ENCODE results near the gene PRRG4. TPM values are rescaled to one million over a fixed set of nuclear protein-coding genes. Genes with fewer than 3 reads are reported as not detected.
"Not testable (repeated sequence)": the region's sequence is repeated elsewhere in the genome, so short reads cannot be mapped to it uniquely, and the experiment has no call there.

PRRG4 gene
- total RNA-seq, 1 donor from 2014 or later: under 0.01 TPM

DNA sequence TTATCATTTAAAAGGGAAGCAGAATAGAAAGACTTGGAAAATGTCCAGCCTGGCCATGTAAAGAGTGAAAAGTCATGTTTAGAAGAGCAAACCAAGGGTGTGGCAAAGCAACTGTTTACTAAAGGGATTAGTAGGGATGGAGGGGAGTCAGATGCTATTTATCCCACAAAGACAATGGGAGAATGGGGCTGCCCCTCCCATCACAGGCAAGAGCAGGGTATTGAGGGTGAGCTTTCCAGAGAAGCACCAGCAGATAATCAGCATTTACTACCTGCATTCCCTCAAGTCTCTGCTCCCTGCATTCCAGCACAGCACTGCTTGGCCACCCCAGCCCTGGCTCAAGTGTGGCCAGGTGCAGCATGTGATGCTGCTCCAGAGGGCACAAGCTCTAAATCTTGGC is 44.4 kb downstream of the PRRG4 start:
- no peak overlapping the region for H3K27ac ChIP-seq (ENCODE audit: low read depth, low read length)
- no peaks in the 10 kb centered on the region for H3K4me1 ChIP-seq (ENCODE audit: control insufficient read depth in 3 of 3, insufficient read depth in 3 of 3, low read length in 3 of 3)
- no peaks in the 10 kb centered on the region for H3K9me3 ChIP-seq (ENCODE audit: control insufficient read depth in 3 of 3, low read length in 3 of 3)
- H3K36me3 ChIP-seq (ENCODE audit: control insufficient read depth in 3 of 3, insufficient read depth in 3 of 3, low read length in 3 of 3): no peaks in the 10 kb centered on the region
- no peaks in the 10 kb centered on the region for H3K27me3 ChIP-seq (ENCODE audit: control insufficient read depth in 3 of 3, insufficient read depth in 3 of 3, low read length in 3 of 3)
- no peak overlapping the region for H3K9ac ChIP-seq (ENCODE audit: low read depth in 1 of 3, low read length in 3 of 3)
- H3K4me3 ChIP-seq (ENCODE audit: low read length in 3 of 3): no peak overlapping the region

GRCh38 chr11:32881286-32881685 is 51.6 kb downstream of the PRRG4 start:
- no peaks in the 10 kb centered on the region for H3K9me3 ChIP-seq (ENCODE audit: control insufficient read depth in 3 of 3, low read length in 3 of 3)
- no peaks in the 10 kb centered on the region for H3K36me3 ChIP-seq (ENCODE audit: control insufficient read depth in 3 of 3, insufficient read depth in 3 of 3, low read length in 3 of 3)
- no peak overlapping the region for H3K9ac ChIP-seq (ENCODE audit: low read depth in 1 of 3, low read length in 3 of 3)
- no peak overlapping the region for H3K27ac ChIP-seq (ENCODE audit: low read depth, low read length)
- H3K4me1 ChIP-seq (ENCODE audit: control insufficient read depth in 3 of 3, insufficient read depth in 3 of 3, low read length in 3 of 3): no peaks in the 10 kb centered on the region
- no peak overlapping the region for H3K4me3 ChIP-seq (ENCODE audit: low read length in 3 of 3)
- no peaks in the 10 kb centered on the region for H3K27me3 ChIP-seq (ENCODE audit: control insufficient read depth in 3 of 3, insufficient read depth in 3 of 3, low read length in 3 of 3)

DNA sequence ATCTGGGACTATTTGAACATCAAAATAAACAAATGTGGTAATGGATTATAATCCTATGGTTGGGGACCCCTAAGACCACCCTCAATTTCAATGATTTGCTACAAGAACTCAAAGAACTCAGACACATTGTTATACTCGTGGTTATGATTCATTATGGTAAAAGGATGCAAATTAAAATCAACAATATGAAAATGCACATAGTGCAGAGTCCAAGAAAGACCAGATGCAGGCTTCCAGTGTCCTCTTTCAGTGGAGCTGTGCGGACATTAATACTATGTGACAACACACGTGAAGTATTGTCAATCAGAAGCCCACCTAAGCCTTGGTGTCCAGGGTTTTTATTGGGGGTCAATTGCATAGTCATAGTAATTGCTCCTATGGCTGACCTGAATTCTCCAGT is 53.7 kb downstream of the PRRG4 start:
- H3K4me1 ChIP-seq (ENCODE audit: control insufficient read depth in 3 of 3, insufficient read depth in 3 of 3, low read length in 3 of 3): no peaks in the 10 kb centered on the region
- H3K4me3 ChIP-seq (ENCODE audit: low read length in 3 of 3): no peak overlapping the region
- H3K9ac ChIP-seq (ENCODE audit: low read depth in 1 of 3, low read length in 3 of 3): no peak overlapping the region
- H3K27ac ChIP-seq (ENCODE audit: low read depth, low read length): no peak overlapping the region
- no peaks in the 10 kb centered on the region for H3K36me3 ChIP-seq (ENCODE audit: control insufficient read depth in 3 of 3, insufficient read depth in 3 of 3, low read length in 3 of 3)
- H3K9me3 ChIP-seq (ENCODE audit: control insufficient read depth in 3 of 3, low read length in 3 of 3): no peaks in the 10 kb centered on the region
- no peaks in the 10 kb centered on the region for H3K27me3 ChIP-seq (ENCODE audit: control insufficient read depth in 3 of 3, insufficient read depth in 3 of 3, low read length in 3 of 3)

DNA sequence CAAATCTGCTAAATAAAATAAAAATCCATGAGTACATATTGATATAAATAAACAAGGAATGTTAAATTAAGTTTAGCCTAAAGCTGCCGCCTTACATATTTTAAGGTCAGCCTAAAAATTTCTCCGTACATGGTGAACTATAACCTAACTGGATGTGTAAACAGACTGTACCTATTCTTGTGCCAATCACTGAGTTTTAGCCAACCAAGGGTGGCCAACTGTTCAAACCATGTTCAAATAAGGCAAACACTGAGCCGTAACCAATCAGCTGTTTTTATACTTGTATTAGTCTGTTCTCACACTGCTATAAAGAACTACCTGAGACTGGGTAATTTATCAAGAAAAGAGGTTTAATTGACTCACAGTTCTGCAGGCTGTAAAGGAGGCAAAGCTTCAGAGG is 54.3 kb downstream of the PRRG4 start:
- Histone ChIP-seq H3K9ac (ENCODE audit: low read depth in 1 of 3, low read length in 3 of 3) (no peak overlapping the region), H3K27me3 (ENCODE audit: control insufficient read depth in 3 of 3, insufficient read depth in 3 of 3, low read length in 3 of 3) (no peaks in the 10 kb centered on the region), H3K4me1 (ENCODE audit: control insufficient read depth in 3 of 3, insufficient read depth in 3 of 3, low read length in 3 of 3) (no peaks in the 10 kb centered on the region)

DNA sequence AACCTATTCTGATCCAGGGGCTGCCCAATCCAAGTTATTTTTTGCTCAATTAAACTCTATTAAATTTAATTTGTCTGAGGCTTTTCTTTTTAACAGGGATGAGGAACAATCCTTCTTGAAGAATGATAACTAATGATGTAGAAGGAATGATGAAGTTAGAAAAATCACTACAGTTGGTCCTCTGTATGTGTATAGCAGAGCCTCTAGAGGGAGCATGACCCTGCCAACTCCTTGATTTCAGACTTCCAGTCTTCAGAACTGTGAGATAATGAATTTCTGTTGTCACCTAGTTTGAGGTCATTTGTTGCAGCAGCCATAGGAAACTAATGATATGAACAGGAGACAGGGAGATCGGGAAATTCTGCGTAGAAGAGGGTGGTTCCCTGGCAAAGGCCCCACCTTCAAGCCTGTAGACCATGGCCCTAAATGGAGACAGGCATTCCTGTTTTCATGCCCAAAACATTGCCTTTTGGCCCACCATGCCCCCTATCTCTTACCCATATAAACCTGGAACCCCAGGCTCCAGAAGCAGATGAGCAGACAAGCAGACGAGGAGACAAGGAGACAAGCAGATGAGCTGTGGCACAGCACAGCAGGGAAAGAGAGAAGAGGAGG is 55.1 kb downstream of the PRRG4 start:
- no peaks in the 10 kb centered on the region for H3K36me3 ChIP-seq (ENCODE audit: control insufficient read depth in 3 of 3, insufficient read depth in 3 of 3, low read length in 3 of 3)
- no peaks in the 10 kb centered on the region for H3K4me1 ChIP-seq (ENCODE audit: control insufficient read depth in 3 of 3, insufficient read depth in 3 of 3, low read length in 3 of 3)
- no peaks in the 10 kb centered on the region for H3K9me3 ChIP-seq (ENCODE audit: control insufficient read depth in 3 of 3, low read length in 3 of 3)
- H3K27me3 ChIP-seq (ENCODE audit: control insufficient read depth in 3 of 3, insufficient read depth in 3 of 3, low read length in 3 of 3): no peaks in the 10 kb centered on the region
- no peak overlapping the region for H3K27ac ChIP-seq (ENCODE audit: low read depth, low read length)
- no peak overlapping the region for H3K4me3 ChIP-seq (ENCODE audit: low read length in 3 of 3)
- H3K9ac ChIP-seq (ENCODE audit: low read depth in 1 of 3, low read length in 3 of 3): no peak overlapping the region

More for the DNA sequence above, 54.3 kb downstream of the PRRG4 start:
- H3K36me3 ChIP-seq (ENCODE audit: control insufficient read depth in 3 of 3, insufficient read depth in 3 of 3, low read length in 3 of 3): no peaks in the 10 kb centered on the region
- H3K9me3 ChIP-seq (ENCODE audit: control insufficient read depth in 3 of 3, low read length in 3 of 3): no peaks in the 10 kb centered on the region
- H3K4me3 ChIP-seq (ENCODE audit: low read length in 3 of 3): no peak overlapping the region
- no peak overlapping the region for H3K27ac ChIP-seq (ENCODE audit: low read depth, low read length)

GRCh38 chr11:32885556-32885955 is 55.8 kb downstream of the PRRG4 start:
- Histone ChIP-seq H3K36me3 (ENCODE audit: control insufficient read depth in 3 of 3, insufficient read depth in 3 of 3, low read length in 3 of 3) (no peaks in the 10 kb centered on the region), H3K4me1 (ENCODE audit: control insufficient read depth in 3 of 3, insufficient read depth in 3 of 3, low read length in 3 of 3) (no peaks in the 10 kb centered on the region), H3K9me3 (ENCODE audit: control insufficient read depth in 3 of 3, low read length in 3 of 3) (no peaks in the 10 kb centered on the region), H3K4me3 (ENCODE audit: low read length in 3 of 3) (no peak overlapping the region), H3K27me3 (ENCODE audit: control insufficient read depth in 3 of 3, insufficient read depth in 3 of 3, low read length in 3 of 3) (no peaks in the 10 kb centered on the region), H3K9ac (ENCODE audit: low read depth in 1 of 3, low read length in 3 of 3) (no peak overlapping the region), H3K27ac (ENCODE audit: low read depth, low read length) (no peak overlapping the region)

DNA sequence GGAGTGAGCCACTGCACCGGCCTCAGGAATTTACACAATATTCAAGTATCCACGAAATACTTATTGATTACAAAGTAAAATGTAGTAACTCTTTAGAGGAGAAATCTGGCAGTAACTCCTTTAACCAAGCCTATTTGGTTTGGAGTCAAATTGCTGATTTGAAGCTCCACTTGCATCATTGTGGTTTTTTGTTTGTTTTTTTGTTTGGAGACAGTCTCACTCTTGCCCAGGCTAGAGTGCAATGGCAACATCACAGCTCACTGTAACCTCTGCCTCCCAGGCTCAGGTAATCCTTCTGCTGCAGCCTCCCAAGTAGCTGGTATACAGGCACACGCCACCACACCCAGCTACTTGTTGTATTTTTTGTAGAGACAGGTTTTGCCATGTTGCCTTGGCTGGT is 56.5 kb downstream of the PRRG4 start:
- Histone ChIP-seq H3K27ac (ENCODE audit: low read depth, low read length) (no peak overlapping the region), H3K9me3 (ENCODE audit: control insufficient read depth in 3 of 3, low read length in 3 of 3) (no peaks in the 10 kb centered on the region), H3K4me3 (ENCODE audit: low read length in 3 of 3) (no peak overlapping the region), H3K4me1 (ENCODE audit: control insufficient read depth in 3 of 3, insufficient read depth in 3 of 3, low read length in 3 of 3) (peaks cover 0 to under 1% (median 0%) of the 10 kb centered on the region in 3 donors), H3K9ac (ENCODE audit: low read depth in 1 of 3, low read length in 3 of 3) (no peak overlapping the region), H3K36me3 (ENCODE audit: control insufficient read depth in 3 of 3, insufficient read depth in 3 of 3, low read length in 3 of 3) (no peaks in the 10 kb centered on the region), H3K27me3 (ENCODE audit: control insufficient read depth in 3 of 3, insufficient read depth in 3 of 3, low read length in 3 of 3) (no peaks in the 10 kb centered on the region)

- H3K9me3 ChIP-seq (ENCODE audit: control insufficient read depth in 3 of 3, low read length in 3 of 3); H3K27me3 ChIP-seq (ENCODE audit: control insufficient read depth in 3 of 3, insufficient read depth in 3 of 3, low read length in 3 of 3); H3K4me1 ChIP-seq (ENCODE audit: control insufficient read depth in 3 of 3, insufficient read depth in 3 of 3, low read length in 3 of 3); H3K27ac ChIP-seq (ENCODE audit: low read depth, low read length); H3K4me3 ChIP-seq (ENCODE audit: low read length in 3 of 3); H3K36me3 ChIP-seq (ENCODE audit: control insufficient read depth in 3 of 3, insufficient read depth in 3 of 3, low read length in 3 of 3); H3K9ac ChIP-seq (ENCODE audit: low read depth in 1 of 3, low read length in 3 of 3): not testable (repeated sequence)
These were observed 58.1 kb downstream of the PRRG4 start for GRCh38 chr11:32887707-32888383.

DNA sequence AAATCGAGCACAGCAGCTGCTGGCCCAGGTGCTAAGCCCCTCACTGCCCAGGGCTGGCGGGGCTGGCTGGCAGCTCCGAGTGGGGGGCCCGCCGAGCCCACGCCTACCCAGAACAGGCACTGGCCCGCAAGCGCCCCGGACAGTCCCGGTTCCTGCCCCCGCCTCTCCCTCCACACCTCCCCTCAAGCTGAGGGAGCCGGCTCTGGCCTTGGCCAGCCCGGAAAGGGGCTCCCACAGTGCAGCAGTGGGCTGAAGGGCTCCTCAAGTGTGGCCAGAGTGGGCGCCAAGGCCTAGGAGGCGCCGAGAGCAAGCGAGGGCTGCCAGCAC is 58.6 kb downstream of the PRRG4 start:
- H3K4me1 ChIP-seq (ENCODE audit: control insufficient read depth in 3 of 3, insufficient read depth in 3 of 3, low read length in 3 of 3); H3K36me3 ChIP-seq (ENCODE audit: control insufficient read depth in 3 of 3, insufficient read depth in 3 of 3, low read length in 3 of 3): not testable (repeated sequence)

DNA sequence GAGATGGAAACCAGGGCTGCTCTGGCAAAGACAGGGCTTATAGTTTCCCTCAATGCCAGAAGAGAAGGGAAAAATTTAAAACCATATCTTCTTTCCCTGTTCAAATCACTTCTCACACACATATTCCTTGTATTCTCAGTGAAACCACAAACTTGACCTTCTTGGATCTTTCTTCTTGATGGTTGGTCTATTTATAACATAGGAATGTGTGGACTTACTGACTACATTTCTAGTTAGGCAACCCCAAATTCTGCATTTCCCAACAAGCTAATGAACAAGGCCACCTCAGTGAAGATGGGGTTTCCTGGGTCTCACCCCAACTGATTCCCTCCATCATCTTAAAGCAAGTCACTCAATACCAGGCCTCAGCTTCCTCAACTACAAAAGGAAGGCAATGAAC is 59.1 kb downstream of the PRRG4 start:
- Histone ChIP-seq H3K4me3 (ENCODE audit: low read length in 3 of 3) (no peak overlapping the region), H3K9me3 (ENCODE audit: control insufficient read depth in 3 of 3, low read length in 3 of 3) (no peaks in the 10 kb centered on the region), H3K27ac (ENCODE audit: low read depth, low read length) (no peak overlapping the region)

More for the DNA sequence above, 58.6 kb downstream of the PRRG4 start:
- H3K27ac ChIP-seq (ENCODE audit: low read depth, low read length); H3K9ac ChIP-seq (ENCODE audit: low read depth in 1 of 3, low read length in 3 of 3); H3K9me3 ChIP-seq (ENCODE audit: control insufficient read depth in 3 of 3, low read length in 3 of 3); H3K27me3 ChIP-seq (ENCODE audit: control insufficient read depth in 3 of 3, insufficient read depth in 3 of 3, low read length in 3 of 3); H3K4me3 ChIP-seq (ENCODE audit: low read length in 3 of 3): not testable (repeated sequence)

More for the DNA sequence above, 59.1 kb downstream of the PRRG4 start:
- Histone ChIP-seq H3K9ac (ENCODE audit: low read depth in 1 of 3, low read length in 3 of 3) (no peak overlapping the region), H3K27me3 (ENCODE audit: control insufficient read depth in 3 of 3, insufficient read depth in 3 of 3, low read length in 3 of 3) (no peaks in the 10 kb centered on the region), H3K36me3 (ENCODE audit: control insufficient read depth in 3 of 3, insufficient read depth in 3 of 3, low read length in 3 of 3) (no peaks in the 10 kb centered on the region), H3K4me1 (ENCODE audit: control insufficient read depth in 3 of 3, insufficient read depth in 3 of 3, low read length in 3 of 3) (peaks cover 0 to 6% (median 3%) of the 10 kb centered on the region in 3 donors)

Measured in skeletal muscle tissue (tissue), 4 donors.